Neuron (in vitro differentiated cells): ENCODE data around the gene SOX1.

Experiments
- H2AFZ ChIP-seq: one replicate; pipeline ENCODE4 v1.6.1; 2013; ENCODE audit warnings: low read depth, mild to moderate bottlenecking, inconsistent platforms, low read length, moderate library complexity
- H3K27me3 ChIP-seq: one replicate; pipeline ENCODE4 v1.6.1; 2013; ENCODE audit warnings: low read length; ENCODE audit not compliant: insufficient read depth
- H3K36me3 ChIP-seq: one replicate; pipeline ENCODE4 v1.6.1; 2013; ENCODE audit warnings: low read length; ENCODE audit not compliant: insufficient read depth
- H3K4me1 ChIP-seq: one replicate; pipeline ENCODE4 v1.6.1; 2013; ENCODE audit warnings: low read length; ENCODE audit not compliant: insufficient read depth
- H3K4me3 ChIP-seq: 2 replicates; pipeline ENCODE4 v1.5.1; 2013; ENCODE audit warnings: mild to moderate bottlenecking, low read length, moderate library complexity
- H3K9me3 ChIP-seq: one replicate; pipeline ENCODE4 v1.6.1; 2013; ENCODE audit warnings: low read length

Gene SOX1

DNA sequence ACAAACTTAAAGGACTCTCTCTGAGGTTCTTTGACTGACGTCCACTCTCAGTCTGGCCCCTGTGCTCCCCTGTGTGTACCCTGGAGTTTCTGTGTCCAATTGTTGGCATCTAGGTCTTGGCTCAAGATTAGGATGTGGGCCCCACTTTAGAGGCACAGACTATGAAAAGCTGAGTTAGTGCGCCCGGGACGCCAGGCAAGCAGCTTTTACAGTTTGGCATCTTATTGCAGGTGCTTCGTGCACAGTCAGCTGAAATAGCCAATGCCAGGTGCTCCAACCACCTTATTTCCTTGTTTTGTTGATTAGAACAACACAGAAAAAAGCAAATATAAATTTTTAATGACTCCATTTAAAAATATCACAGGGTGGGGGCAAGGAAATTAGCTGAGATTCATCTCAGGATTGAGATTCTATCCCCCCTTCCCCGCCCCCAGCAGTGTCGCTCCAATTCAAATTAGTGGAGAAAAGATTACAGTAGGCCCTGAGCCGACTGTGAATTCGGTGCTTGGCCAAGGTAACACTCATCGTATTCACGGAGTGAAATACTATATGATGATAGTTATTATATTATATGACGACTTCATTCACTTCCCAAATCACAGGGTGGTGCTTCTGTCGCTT is 4.3 kb downstream of the SOX1 start:
- Histone ChIP-seq H3K36me3 (peaks cover 12% of the 10 kb centered on the region), H2AFZ (no peak overlapping the region), H3K4me1 (peaks cover 39% of the 10 kb centered on the region), H3K4me3 (peak overlapping the region; percentile 99), H3K9me3 (no peaks in the 10 kb centered on the region), H3K27me3 (no peaks in the 10 kb centered on the region)

DNA sequence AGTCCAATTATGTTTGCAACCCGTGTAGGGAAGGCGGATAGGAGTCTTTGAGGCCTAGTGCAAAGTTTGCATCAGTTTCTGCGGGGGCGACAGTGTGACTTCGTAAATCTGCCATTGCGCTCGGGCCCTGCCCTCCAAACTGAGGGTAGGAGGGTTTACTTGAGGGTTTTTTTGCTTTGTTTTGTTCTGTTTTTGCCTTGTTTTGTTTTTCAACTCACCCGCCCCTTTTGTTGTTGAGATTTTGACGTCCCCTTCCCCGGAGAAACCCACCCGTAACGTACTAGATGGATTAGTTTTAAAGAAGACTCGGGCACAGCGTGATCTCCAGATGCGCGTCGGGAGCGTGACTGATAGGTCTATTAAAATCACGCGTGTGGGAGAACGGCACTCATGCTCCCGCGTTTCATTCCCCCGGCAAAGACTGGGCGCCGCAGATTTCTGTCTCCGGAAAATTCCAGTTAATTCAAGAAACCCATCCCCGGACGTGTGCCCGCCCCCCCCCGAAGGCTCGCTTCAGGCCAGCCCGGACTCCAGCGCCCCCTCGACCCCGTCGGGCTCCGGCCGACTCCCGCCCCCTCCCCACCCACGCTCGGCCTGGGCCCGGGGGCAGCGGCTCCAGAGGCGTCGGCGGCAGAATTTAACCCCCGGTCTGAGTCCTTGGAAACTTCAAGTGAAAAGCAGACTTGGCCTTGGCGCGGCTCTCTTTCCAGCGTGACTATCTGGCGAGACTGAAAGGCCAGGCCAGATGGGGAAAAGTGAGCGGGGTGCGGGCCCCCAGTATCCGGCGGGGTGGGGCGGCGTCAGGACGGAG is 5.0 kb downstream of the SOX1 start:
- Histone ChIP-seq H2AFZ (no peak overlapping the region), H3K27me3 (no peaks in the 10 kb centered on the region), H3K4me1 (peaks cover 39% of the 10 kb centered on the region), H3K4me3 (peak overlapping the region; percentile 99), H3K9me3 (no peaks in the 10 kb centered on the region), H3K36me3 (peaks cover 12% of the 10 kb centered on the region)

DNA sequence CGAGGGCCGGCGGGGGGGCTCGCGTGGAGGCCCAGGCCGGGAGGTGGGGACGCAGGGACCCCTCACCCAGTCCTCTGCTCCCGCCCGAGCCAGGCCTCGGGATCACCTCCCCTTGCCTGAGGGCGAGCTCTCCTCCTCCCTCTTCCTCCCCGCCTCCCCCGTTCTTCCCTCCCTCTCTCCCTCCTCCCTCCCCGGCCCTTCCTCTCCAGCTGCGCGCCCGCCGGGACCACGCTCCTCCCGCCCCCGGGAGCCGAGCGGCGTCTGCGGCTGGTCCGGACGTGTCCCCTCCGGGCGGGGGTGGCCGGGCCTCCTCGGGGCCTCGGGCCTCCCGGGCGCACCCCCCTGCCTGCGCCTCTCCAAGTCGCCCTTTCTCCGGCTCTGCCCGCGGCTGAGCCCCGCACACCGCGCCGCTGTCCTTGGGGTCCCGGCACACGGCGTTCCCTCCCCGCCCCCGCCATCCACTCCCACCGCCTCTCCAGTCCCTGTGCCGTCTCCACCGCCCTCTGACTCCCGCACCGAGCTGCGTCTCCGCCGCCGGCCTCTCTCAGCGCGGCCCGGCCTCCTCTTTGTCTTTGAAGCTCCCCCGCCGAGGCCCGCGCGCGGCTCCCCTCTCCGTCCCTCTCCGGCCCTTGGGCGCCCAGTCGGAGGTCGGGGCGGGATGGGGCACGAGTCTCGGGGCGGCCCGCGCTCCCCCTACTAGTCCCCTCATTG is 5.7 kb downstream of the SOX1 start:
- H3K36me3 ChIP-seq, result peaks cover 12% of the 10 kb centered on the region
- H3K4me3 ChIP-seq, result peak overlapping the region; percentile 99
- H2AFZ ChIP-seq, result no peak overlapping the region
- H3K27me3 ChIP-seq, result no peaks in the 10 kb centered on the region
- no peaks in the 10 kb centered on the region for H3K9me3 ChIP-seq
- H3K4me1 ChIP-seq, result peaks cover 40% of the 10 kb centered on the region

DNA sequence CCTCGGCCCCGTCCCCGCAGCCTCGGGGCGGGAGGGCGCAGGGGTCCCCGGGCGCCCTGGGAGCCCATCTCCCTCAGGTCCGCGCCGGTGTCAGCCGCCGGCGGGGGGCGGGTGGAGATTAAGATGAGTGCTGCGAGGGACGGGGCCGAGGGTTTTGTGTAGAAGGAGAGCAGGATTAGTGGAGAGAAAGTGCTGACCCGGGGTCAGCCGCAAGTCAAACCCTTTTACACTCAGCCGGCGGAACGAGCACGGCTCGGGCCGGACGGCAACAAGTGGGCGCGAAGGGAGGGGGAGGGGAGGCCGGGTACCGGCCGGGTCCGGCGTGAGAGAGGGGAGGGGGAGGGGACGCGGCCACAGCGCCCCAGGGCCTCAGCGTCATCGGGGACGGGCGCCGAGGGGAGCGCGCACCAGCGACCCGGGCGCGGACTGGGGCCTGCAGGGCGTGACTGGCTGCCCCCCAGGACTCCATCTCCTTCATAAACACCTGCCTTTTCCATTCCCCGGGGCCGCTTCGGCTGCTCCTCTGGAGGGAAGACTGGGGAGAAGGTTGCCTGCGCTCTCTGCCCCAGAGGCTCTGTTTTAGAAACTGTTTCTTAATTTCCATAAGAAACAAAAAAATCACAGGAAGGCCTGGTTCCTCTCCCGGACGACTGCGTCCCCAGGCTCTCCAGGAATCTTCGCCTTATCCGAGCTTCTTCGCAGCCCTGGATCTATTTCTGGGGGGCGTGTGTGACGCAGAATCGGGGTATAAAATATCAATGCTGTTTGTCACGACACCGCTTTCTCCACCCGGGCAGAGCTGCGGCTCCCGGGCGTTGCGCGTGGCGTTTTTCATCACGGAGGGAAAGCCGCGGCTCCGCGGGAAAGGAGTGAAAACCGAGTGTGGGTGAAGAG is 6.5 kb downstream of the SOX1 start:
- H3K4me3 ChIP-seq, result peak overlapping the region; percentile 99
- no peak overlapping the region for H2AFZ ChIP-seq
- H3K36me3 ChIP-seq, result peaks cover 12% of the 10 kb centered on the region
- peaks cover 46% of the 10 kb centered on the region for H3K4me1 ChIP-seq
- H3K27me3 ChIP-seq, result no peaks in the 10 kb centered on the region
- no peaks in the 10 kb centered on the region for H3K9me3 ChIP-seq

DNA sequence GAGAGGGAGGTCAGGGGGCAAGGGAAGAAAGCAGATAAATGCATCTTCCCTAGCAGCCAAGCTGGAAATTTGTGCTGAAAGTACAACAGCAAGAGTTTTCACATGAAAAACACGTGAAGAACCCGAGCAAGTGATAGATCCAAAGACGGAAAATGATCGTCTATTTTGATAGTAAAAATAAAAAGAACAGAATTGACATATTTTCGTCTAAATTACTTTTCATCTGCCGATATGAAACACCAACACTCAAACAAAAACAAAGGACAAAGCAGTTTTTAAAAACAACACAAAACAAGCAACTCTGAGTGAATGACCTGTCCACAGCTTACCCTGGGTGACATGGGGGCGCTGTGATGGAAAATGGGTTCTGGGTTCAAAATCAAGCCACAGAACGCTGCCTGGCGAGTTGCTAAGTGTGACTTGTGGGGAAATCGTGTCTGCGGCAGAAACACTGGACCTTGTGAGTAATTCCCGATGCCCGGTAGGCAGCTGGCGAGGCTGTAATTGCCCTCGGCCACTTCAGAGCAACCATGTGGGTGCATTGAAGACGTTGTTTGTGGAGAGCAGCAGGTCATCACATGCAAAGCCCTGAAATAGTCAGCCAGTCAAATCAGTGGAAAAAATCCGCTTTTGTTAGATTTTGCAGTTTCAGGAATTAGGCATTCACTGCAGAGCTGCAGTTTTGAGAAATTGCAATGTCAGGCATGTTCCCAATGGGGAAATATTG is 7.4 kb downstream of the SOX1 start:
- Histone ChIP-seq H3K36me3 (peaks cover 7% of the 10 kb centered on the region), H3K4me3 (peak overlapping the region; percentile 99), H3K9me3 (no peaks in the 10 kb centered on the region), H3K4me1 (peaks cover 53% of the 10 kb centered on the region), H3K27me3 (no peaks in the 10 kb centered on the region), H2AFZ (no peak overlapping the region)

DNA sequence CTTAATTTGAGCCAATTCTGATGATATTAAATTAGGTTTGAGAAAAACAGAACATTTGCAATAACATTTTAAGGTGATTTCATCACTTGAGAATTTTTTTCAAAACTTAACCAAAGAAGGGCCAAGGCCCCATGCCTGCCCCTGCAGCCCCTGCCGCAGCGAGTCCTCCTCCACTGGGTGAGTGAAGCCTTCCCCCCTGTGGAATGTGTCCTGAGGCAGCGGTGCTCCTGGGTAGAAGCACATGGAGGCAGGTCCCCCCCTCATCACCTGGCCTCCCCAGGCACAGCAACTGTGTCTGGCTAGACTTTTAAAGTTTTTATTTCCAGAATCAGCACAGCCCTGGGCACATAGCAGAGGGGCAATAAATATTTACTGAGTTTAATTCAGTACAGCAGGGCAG is 10.8 kb downstream of the SOX1 start:
- Histone ChIP-seq H3K27me3 (no peaks in the 10 kb centered on the region), H3K36me3 (no peaks in the 10 kb centered on the region), H3K4me1 (peaks cover 47% of the 10 kb centered on the region), H2AFZ (no peak overlapping the region), H3K9me3 (no peaks in the 10 kb centered on the region), H3K4me3 (no peak overlapping the region)

DNA sequence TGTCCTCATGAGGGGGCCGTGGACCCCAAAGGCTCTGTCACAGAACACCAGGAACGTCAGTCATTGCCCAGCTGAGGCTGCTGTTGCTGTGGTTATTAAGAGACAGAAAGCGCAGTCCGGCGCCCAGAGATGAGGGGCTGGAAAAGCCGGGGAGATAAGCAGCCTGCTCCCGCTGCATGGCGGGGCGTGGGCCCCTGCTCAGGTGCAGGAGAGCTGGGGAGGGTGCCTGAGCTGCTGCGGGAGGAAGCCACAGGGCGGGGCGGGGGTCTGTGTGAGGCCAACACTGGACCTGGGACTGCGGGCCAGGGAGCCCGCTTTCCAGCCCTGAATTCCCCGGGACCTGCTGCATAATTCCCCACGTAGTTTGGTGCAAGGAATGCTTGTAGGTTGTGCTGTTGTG is 11.3 kb downstream of the SOX1 start:
- H3K27me3 ChIP-seq, result no peaks in the 10 kb centered on the region

DNA sequence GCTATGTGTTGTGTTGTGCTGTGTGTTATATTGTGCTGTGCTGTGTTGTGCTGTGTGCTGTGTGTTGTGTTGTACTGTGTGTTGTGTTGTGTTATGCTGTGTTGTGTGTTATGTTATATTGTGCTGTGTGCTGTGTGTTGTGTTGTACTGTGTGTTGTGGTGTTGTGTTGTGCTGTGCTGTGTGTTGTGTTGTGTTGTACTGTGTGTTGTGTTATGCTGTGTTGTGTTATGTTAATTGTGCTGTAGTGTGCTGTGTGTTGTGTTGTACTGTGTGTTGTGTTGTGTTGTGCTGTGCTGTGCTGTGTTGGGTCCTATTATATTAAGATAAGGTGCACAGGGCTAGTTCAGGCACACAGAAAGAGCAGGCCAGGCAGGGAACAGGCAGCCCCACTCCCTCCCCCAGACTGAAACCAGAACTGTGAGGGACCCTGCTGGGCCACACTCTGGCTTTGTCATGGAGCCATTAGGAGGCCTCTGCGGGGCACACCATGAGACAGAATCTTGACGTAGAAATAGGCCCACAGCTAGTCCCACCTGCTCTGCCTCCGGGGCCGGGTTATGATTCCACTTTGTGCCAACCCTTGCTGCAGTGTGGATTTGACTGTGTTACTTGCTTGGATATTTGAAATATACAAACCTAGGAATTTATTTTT is 12.1 kb downstream of the SOX1 start:
- H3K27me3 ChIP-seq, result no peaks in the 10 kb centered on the region
- peaks cover 44% of the 10 kb centered on the region for H3K4me1 ChIP-seq
- H2AFZ ChIP-seq, result no peak overlapping the region
- H3K36me3 ChIP-seq, result no peaks in the 10 kb centered on the region
- no peak overlapping the region for H3K4me3 ChIP-seq
- peaks cover 2% of the 10 kb centered on the region for H3K9me3 ChIP-seq

More for the DNA sequence above, 11.3 kb downstream of the SOX1 start:
- Histone ChIP-seq H3K4me1 (peaks cover 47% of the 10 kb centered on the region), H3K4me3 (no peak overlapping the region), H2AFZ (no peak overlapping the region), H3K36me3 (no peaks in the 10 kb centered on the region), H3K9me3 (no peaks in the 10 kb centered on the region)

DNA sequence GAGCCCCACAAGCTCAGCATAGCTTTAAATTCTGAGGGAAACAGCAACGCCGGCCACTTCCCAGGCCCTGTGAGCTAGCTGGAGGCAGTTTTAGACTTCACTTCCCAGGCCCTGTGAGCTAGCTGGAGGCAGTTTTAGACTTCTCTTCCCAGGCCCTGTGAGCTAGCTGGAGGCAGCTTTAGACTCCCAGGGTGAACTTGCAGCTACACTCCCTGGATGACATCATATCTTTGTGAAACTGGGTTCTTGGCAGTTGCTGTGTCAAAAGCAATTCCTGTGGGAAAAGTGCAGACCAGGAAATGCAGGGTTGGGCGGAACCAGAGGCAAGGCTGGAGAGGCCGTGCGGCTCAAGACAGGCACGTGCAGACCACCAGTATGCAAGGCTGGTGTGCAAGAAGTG is 12.7 kb downstream of the SOX1 start:
- Histone ChIP-seq H3K36me3 (no peaks in the 10 kb centered on the region), H3K4me3 (no peak overlapping the region), H3K4me1 (peaks cover 37% of the 10 kb centered on the region), H2AFZ (no peak overlapping the region), H3K9me3 (peaks cover 5% of the 10 kb centered on the region), H3K27me3 (no peaks in the 10 kb centered on the region)

DNA sequence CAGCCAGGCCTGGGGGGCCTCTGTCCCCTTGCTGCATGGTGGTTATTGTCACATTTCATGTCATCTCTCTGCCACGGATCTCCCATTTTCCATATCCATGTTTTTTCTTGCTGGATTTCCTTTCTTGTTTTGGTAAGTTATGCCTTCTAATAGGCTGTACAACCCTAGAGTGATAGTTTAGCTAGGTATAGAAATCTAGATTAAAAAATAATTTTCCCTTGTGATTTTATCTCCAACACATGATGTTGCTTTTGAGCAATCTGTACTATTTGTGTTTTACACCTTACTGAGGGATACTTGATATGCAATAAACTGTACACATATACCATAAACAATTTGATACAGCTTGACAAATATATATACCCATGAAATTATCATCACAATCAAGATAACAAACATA is 17.0 kb downstream of the SOX1 start:
- H3K36me3 ChIP-seq, result no peaks in the 10 kb centered on the region
- peaks cover 13% of the 10 kb centered on the region for H3K4me1 ChIP-seq
- H3K9me3 ChIP-seq, result peaks cover 8% of the 10 kb centered on the region
- no peak overlapping the region for H2AFZ ChIP-seq
- H3K4me3 ChIP-seq, result no peak overlapping the region
- no peaks in the 10 kb centered on the region for H3K27me3 ChIP-seq

DNA sequence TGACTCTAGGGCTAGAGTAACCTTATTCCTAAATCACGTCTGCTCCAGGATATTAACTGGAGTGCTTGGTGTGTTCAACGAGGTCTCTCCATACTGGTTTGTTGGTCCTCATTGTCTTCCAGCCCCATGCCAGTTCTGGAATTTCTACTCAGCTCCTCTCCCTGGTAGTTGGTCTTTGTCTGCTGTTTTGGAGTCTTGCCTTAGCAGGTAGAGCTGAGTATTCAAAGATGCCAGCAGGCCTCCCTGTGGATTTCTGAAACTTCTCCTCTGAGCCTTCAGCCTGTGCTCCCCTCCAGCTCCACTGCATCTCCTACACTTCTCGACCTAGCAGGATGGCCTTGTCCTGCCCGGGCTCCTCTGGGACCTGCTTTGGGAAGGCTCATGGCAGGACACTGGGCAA is 25.5 kb downstream of the SOX1 start:
- Histone ChIP-seq H3K4me3 (no peak overlapping the region), H3K4me1 (peaks cover 6% of the 10 kb centered on the region), H3K9me3 (no peaks in the 10 kb centered on the region), H2AFZ (no peak overlapping the region), H3K36me3 (no peaks in the 10 kb centered on the region), H3K27me3 (no peaks in the 10 kb centered on the region)

DNA sequence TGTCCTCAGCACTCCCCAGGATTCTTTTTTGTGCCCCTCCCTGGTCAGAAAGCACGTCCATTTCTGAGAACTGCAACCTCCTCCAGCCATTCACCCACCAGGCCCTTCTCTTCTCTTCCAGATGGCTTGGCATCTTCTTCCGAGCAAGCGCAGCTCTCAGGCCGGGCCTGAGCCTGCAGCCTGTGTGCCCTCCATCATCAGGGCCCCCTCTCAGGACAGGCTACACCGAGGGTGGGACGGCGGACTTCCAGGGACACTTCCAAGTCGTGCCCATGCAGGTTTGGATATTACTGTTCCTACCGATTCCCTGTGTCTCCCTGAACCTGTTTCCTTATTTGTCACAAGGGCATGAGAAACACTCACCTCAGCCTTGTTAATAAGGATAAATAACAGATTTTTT is 28.4 kb downstream of the SOX1 start:
- H3K36me3 ChIP-seq, result no peaks in the 10 kb centered on the region
- H3K9me3 ChIP-seq, result no peaks in the 10 kb centered on the region
- H2AFZ ChIP-seq, result no peak overlapping the region
- peaks cover 6% of the 10 kb centered on the region for H3K4me1 ChIP-seq
- H3K27me3 ChIP-seq, result no peaks in the 10 kb centered on the region
- H3K4me3 ChIP-seq, result no peak overlapping the region
